Stimulated activated naive CD8-positive, alpha-beta T cell treated with anti-CD3 and anti-CD28 coated beads, Interleukin-15, Interleukin-2, amounts not matched to agents 100 ng/mL and 50 ng/mL, for 24 hours (primary cell): ENCODE data around the gene BORCS6.
"Not testable (repeated sequence)": the region's sequence is repeated elsewhere in the genome, so short reads cannot be mapped to it uniquely, and the experiment has no call there.

Experiments used
- H3K27ac Mint-ChIP-seq: one replicate; pipeline ENCODE4 v1.8.0; 2021; ENCODE audit warnings: mild to moderate bottlenecking, mixed read lengths
- H3K27me3 Mint-ChIP-seq: one replicate; pipeline ENCODE4 v1.8.0; 2021; ENCODE audit warnings: mixed read lengths
- H3K36me3 Mint-ChIP-seq: one replicate; pipeline ENCODE4 v1.8.0; 2021; ENCODE audit warnings: low read depth, mixed read lengths
- H3K4me1 Mint-ChIP-seq: one replicate; pipeline ENCODE4 v1.8.0; 2021; ENCODE audit warnings: low read depth, mixed read lengths
- H3K4me3 Mint-ChIP-seq: one replicate; pipeline ENCODE4 v1.8.0; 2021; ENCODE audit warnings: mild to moderate bottlenecking, mixed read lengths
- H3K9me3 Mint-ChIP-seq: one replicate; pipeline ENCODE4 v1.8.0; 2021; ENCODE audit warnings: mixed read lengths

BORCS6 gene

GRCh38 chr17:8221663-8222379, 31.8 kb upstream of the BORCS6 start:
- no peaks in the 10 kb centered on the region for H3K9me3 Mint-ChIP-seq
- peak overlapping the region; percentile 97 for H3K4me3 Mint-ChIP-seq
- peak overlapping the region; percentile 99 for H3K27ac Mint-ChIP-seq
- peaks cover 20% of the 10 kb centered on the region for H3K36me3 Mint-ChIP-seq
- peaks cover 57% of the 10 kb centered on the region for H3K4me1 Mint-ChIP-seq
- H3K27me3 Mint-ChIP-seq: peaks cover 13% of the 10 kb centered on the region

GRCh38 chr17:8220783-8221662, 31.0 kb upstream of the BORCS6 start:
- Mint-ChIP-seq H3K4me1 (peaks cover 49% of the 10 kb centered on the region), H3K9me3 (no peaks in the 10 kb centered on the region), H3K4me3 (peak overlapping the region; percentile 97), H3K36me3 (peaks cover 12% of the 10 kb centered on the region), H3K27me3 (peaks cover 7% of the 10 kb centered on the region), H3K27ac (peak overlapping the region; percentile 99)

DNA sequence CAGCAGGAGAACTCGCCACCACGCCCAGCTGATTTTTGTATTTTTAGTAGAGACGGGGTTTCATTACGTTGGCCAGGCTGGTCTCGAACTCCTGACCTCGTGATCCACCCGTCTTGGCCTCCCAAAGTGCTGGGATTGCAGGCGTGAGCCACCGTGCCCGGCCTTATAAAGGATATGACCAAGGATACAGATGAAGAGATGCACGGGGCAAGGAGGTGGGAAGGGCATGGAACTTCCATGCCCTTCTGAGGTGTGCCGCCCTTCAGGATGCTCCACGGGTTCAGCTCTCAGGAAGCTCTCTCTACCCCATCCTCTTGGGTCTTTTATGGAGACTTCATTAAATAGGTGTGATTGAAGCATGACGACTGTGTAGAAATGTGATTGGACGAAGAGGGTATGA, 24.0 kb upstream of the BORCS6 start:
- not testable (repeated sequence) for H3K27me3 Mint-ChIP-seq, H3K36me3 Mint-ChIP-seq, H3K4me3 Mint-ChIP-seq

GRCh38 chr17:8212312-8213180, 22.6 kb upstream of the BORCS6 start:
- Mint-ChIP-seq H3K4me3 (no peak overlapping the region), H3K4me1 (peaks cover 18% of the 10 kb centered on the region), H3K27me3 (no peaks in the 10 kb centered on the region), H3K36me3 (peaks cover 15% of the 10 kb centered on the region), H3K27ac (no peak overlapping the region), H3K9me3 (no peaks in the 10 kb centered on the region)

More for the DNA sequence above, 24.0 kb upstream of the BORCS6 start:
- peaks cover 18% of the 10 kb centered on the region for H3K4me1 Mint-ChIP-seq
- not testable (repeated sequence) for H3K27ac Mint-ChIP-seq, H3K9me3 Mint-ChIP-seq

DNA sequence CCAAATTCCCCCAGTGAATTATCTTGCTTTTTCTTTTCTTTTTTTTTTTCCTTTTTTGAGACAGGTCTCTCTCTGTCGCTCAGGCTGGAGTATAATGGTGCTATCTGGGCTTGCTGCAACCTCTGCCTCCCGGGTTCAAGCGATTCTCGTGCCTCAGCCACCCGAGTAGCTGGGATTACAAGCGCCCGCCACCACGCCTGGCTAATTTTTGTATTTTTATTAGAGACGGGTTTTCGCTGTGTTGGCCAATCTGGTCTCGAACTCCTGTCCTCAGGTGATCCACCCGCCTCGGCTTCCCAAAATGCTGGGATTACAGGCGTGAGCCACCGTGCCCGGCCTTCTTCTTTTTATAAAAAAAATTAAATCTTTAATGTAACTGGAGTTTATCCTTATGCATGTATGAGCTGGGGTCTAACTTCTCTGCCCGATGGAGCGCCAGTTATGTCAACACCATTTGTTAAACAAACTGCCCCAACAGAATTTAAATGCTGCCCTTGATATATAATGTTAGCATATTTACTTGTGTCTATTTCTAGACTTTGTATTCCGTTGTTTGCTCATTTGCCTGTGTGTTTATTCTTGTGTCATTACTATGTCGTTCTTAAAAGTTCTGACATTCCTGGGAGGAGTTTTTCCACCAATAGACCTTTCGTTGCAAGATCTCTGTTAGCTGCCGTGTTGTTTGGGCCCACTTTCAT, 20.9 kb upstream of the BORCS6 start:
- H3K27ac Mint-ChIP-seq: peak overlapping the region; percentile 85
- H3K4me3 Mint-ChIP-seq: peak overlapping the region; percentile 94
- H3K4me1 Mint-ChIP-seq: peaks cover 28% of the 10 kb centered on the region
- H3K9me3 Mint-ChIP-seq: no peaks in the 10 kb centered on the region
- peaks cover 28% of the 10 kb centered on the region for H3K36me3 Mint-ChIP-seq
- H3K27me3 Mint-ChIP-seq: no peaks in the 10 kb centered on the region

DNA sequence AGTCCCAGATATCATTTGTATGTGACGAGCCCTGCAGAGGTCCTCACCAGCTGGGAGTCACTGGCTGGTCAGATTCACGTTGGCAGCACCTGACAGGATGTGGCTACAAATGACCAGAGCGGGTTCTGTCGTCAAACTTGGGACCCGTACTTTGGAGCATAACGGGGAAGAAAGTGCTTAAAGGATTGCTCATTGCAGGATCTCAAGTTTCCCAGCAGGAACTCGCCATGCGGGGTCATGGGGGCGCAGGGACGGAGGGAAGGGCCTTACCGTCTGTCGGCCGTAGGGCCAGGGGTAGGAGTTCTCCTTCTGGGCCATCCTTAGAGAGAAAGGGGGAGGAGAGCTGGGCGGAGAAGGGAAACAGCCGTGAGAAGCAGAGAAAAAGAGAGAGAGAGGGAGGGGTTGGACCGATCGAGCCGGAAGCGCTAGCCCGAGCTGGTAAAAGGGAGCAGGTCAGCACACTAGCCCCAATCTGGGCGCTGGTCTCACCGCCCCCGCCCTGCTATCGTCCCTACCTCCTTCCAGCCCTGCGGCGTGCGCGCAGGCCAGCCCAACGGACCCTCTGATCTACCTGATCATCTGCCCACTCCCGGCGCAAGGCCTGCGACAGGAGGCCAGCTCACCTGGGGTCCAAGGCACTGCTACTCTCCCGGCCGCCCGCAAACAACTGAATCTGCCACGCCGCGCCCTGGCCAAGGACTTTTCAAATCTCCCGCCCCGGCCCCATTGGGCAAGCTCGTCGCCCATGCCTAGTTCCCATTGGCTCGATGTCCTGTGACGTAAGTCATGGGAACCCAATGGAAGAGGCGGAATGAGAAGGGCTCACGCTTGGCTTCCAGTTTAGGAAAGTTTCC, 20.2 kb upstream of the BORCS6 start, which contains the start of gene AURKB:
TSS of gene AURKB (minus strand) at position 669 of the 854 bp plus-strand sequence. CDS start at position 318, 351 bp downstream.
- Mint-ChIP-seq H3K36me3 (peaks cover 33% of the 10 kb centered on the region), H3K4me1 (peaks cover 28% of the 10 kb centered on the region), H3K27ac (peak within 1 kb of the TSS; percentile 85), H3K27me3 (no peaks in the 10 kb centered on the region), H3K9me3 (no peaks in the 10 kb centered on the region), H3K4me3 (peak within 1 kb of the TSS; percentile 94)

DNA sequence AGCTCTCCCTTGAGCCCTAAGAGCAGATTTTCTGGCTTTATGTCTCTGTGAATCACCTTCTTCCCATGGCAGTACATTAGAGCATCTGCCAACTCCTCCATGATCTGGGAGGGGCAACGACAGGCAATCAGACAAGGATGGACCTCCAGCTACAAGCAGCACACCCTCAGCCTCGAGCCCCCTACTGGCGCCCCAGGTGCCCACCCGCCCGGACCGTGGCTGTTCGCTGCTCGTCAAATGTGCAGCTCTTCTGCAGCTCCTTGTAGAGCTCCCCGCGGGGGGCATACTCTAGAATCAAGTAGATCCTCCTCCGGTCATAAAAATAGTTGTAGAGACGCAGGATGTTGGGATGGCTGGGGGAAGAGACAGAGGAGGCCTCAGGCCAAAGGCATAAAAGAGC, 16.6 kb upstream of the BORCS6 start:
- H3K36me3 Mint-ChIP-seq: peaks cover 53% of the 10 kb centered on the region
- no peak overlapping the region for H3K4me3 Mint-ChIP-seq
- no peaks in the 10 kb centered on the region for H3K27me3 Mint-ChIP-seq
- H3K4me1 Mint-ChIP-seq: peaks cover 27% of the 10 kb centered on the region
- no peaks in the 10 kb centered on the region for H3K9me3 Mint-ChIP-seq
- no peak overlapping the region for H3K27ac Mint-ChIP-seq

DNA sequence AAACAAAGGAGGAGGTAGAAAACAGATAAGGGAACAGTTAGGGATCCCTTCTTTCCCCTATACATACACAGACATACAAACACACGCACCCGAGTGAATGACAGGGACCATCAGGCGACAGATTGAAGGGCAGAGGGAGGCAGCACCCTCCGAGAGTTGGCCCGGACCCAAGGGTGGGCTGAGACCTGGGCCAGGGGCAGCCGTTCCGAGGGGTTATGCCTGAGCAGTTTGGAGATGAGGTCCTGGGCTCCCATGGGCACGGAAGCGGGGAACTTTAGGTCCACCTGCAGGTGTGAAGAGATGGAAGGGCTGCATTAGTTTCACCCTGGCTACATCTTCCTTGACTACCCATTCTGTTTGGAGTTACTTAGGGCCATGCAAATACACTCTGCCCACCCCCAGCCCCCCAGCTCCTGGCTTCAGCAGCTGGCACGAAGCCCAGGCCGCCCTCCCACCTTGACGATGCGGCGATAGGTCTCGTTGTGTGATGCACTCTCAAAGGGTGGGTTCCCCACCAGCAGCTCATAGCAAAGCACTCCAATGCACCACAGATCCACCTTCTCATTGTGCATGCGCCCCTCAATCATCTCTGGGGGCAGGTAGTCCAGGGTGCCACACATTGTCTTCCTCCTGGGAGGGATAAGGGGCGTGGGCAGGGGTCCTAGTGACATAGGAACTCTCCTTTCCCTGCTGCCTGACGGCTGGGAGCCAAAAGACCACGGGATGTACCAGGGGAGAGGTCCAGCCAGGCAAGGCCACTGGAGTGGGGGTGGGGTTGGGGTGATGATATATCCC, 15.0 kb upstream of the BORCS6 start:
- Mint-ChIP-seq H3K4me3 (no peak overlapping the region), H3K27ac (no peak overlapping the region), H3K36me3 (peaks cover 52% of the 10 kb centered on the region), H3K4me1 (peaks cover 24% of the 10 kb centered on the region), H3K9me3 (no peaks in the 10 kb centered on the region), H3K27me3 (no peaks in the 10 kb centered on the region)

- Mint-ChIP-seq H3K36me3 (no peaks in the 10 kb centered on the region), H3K9me3 (no peaks in the 10 kb centered on the region), H3K4me1 (peaks cover 21% of the 10 kb centered on the region), H3K27me3 (no peaks in the 10 kb centered on the region), H3K27ac (no peak overlapping the region), H3K4me3 (no peak overlapping the region)
Observed at GRCh38 chr17:8192070-8192815, 2.3 kb upstream of the BORCS6 start.

DNA sequence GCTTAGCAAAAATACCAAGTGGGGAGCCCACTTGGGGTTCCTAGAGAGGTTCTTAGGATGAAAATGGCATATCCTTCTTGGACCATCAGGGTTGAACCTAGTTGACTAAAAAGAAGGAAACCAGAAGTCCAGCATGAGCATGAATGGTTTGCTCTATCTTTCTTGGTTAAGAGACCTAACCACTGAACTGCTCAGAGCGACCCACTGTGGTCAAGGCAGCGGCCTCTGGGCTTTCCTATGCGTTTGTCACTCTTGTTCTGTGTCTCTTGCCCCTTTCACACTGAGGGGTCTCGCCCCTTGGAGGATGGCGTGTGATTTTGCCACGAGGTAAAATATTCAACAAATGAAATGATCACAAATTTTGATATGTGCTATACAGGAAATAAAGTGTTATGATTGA, 526 bp upstream of the BORCS6 start:
- peaks cover 13% of the 10 kb centered on the region for H3K4me1 Mint-ChIP-seq
- H3K36me3 Mint-ChIP-seq: no peaks in the 10 kb centered on the region
- no peaks in the 10 kb centered on the region for H3K27me3 Mint-ChIP-seq
- no peaks in the 10 kb centered on the region for H3K9me3 Mint-ChIP-seq
- H3K27ac Mint-ChIP-seq: peak overlapping the region; percentile 17
- no peak overlapping the region for H3K4me3 Mint-ChIP-seq

DNA sequence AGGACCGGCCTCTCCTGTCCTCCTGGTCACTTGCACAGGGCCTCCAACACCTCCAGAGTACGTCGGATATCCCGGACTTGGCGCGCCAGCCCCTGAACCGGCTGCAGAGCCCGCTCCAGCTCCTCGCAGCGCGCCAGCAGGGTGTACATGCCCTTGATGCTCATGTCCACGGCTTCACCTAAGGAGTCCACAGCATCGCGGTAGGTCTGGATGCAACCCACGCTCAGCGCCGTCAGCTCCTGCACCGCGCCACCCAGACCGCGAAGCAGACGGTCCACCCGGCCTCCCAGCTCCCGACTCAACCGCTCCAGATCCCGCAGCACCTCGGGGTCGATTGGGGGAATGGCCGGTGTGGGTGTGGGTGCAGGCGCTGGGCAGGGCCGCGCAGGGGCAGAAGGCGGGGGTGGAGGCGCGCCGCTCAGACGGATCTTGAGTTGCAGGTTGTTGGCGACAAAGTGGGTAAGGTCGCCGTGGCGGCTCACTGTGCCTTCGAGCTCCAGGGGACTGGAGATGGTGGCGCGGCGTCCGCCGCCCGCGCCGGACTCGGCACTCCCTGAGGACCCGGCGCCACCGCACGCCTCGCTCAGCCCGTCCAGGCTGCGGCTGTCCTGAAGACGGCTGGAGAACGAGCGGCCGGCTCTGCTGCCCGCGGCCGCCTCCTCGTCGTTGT, 804 bp downstream of the BORCS6 start:
- Mint-ChIP-seq H3K4me1 (peaks cover 13% of the 10 kb centered on the region), H3K27ac (no peak overlapping the region)

DNA sequence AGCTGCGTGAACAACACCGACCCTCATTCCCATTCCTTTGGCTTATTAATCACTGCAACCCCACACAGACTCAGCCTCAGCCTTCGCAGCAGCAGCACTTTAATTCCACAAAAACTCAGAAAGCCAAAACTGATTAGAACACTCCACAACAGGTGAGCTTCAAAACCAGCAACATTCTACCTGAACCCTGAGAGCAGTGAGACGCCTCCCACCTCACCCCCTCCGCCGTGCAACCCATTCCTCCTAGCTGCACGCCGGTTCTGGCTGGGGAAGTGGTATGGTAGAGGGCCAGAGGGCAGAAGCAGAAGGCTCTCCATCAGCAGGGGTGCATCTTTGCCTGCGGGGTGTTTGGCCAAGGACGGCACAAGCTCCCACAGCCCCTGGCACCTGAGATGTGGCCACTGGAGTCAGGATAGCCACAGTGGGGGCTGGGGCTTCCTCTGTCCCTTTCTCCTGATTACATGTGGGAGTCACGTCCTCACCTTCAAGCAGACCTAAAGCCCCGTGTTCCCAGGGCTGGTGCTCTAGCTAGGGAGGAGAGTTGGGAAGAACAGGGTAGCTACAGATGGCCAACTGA, 1.6 kb downstream of the BORCS6 start:
- no peaks in the 10 kb centered on the region for H3K9me3 Mint-ChIP-seq
- no peak overlapping the region for H3K27ac Mint-ChIP-seq
- H3K27me3 Mint-ChIP-seq: no peaks in the 10 kb centered on the region
- no peaks in the 10 kb centered on the region for H3K36me3 Mint-ChIP-seq
- H3K4me1 Mint-ChIP-seq: peaks cover 13% of the 10 kb centered on the region
- no peak overlapping the region for H3K4me3 Mint-ChIP-seq

More for the DNA sequence above, 804 bp downstream of the BORCS6 start:
- no peaks in the 10 kb centered on the region for H3K36me3 Mint-ChIP-seq
- H3K9me3 Mint-ChIP-seq: no peaks in the 10 kb centered on the region
- no peak overlapping the region for H3K4me3 Mint-ChIP-seq
- H3K27me3 Mint-ChIP-seq: no peaks in the 10 kb centered on the region
